Ramos (cell line): Measurements from ENCODE around the gene PPP1R1C.
"Not testable (repeated sequence)": the region's sequence is repeated elsewhere in the genome, so short reads cannot be mapped to it uniquely, and the experiment has no call there.

Experiments
- in situ Hi-C: fragments of 300-500 bp; cut with MboI; formaldehyde crosslinking; loops from one replicate; pipeline ENCODE4 v1.14.3; 2022; ENCODE audit warnings: low sequenced_read_pairs; ENCODE audit not compliant: unreplicated experiment

The PPP1R1C gene

DNA sequence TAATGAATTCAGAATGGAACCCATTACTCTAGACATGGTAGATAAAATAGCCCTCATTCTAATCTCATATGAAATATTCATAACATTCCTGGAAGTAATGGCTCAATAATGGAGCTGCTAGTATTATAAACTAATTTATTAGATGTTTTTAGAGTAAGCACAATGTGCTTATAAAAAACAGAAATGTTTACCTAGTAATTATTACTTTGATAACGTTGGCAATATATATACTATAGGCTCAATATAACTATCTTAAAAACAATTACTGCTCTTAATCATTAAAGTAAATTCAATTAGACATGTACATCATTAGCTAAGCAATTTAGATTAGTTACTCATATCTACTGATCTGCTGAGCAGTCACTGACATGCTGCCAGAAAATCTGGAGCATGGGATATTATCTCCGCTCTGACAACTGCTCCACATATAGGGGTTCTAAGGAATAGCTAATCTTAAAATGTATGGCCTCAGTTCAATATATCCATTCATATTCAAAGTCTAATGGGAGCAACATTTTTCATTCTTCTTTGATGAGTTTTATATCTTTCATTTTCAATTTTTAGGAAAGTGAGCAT is 19.4 kb downstream of the PPP1R1C start:
- in situ Hi-C loops, result no loop called here

DNA sequence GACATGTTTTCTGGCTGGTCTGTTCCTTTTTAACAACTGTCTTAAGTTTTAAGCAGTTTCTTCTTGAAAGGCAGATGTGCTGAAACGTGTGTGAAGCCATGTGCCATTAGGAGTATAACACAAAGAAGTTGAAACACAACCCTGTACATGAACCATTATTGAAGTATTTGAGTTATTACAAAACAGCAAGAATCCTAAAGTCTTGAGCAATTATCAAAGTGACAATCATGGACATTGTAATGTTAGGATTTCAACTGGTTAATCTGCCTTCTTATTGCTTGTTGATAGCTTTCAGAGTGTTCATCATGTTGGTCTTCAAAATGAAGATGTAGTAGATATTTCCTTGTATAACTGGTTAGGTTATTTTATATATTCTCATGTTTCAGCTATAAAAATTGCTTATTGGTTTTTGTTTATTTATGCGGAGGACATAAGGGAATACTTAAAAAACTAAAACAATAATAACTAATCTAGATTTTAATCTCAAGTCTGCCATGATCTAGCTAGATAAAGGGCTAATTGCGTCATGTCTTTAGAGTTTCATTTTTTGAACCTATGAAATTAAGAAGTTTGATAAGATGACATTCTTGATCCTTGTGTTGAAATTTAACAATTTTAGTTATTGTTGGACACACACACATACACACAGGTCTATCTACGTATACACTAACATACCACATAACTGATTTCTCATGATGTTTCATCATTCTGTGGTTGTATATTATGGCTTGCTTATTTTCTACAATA is 21.1 kb downstream of the PPP1R1C start:
- in situ Hi-C loops, result no loop called here

- in situ Hi-C loops, result no loop called here
Observed at GRCh38 chr2:182014284-182014683, 28.6 kb downstream of the PPP1R1C start.

DNA sequence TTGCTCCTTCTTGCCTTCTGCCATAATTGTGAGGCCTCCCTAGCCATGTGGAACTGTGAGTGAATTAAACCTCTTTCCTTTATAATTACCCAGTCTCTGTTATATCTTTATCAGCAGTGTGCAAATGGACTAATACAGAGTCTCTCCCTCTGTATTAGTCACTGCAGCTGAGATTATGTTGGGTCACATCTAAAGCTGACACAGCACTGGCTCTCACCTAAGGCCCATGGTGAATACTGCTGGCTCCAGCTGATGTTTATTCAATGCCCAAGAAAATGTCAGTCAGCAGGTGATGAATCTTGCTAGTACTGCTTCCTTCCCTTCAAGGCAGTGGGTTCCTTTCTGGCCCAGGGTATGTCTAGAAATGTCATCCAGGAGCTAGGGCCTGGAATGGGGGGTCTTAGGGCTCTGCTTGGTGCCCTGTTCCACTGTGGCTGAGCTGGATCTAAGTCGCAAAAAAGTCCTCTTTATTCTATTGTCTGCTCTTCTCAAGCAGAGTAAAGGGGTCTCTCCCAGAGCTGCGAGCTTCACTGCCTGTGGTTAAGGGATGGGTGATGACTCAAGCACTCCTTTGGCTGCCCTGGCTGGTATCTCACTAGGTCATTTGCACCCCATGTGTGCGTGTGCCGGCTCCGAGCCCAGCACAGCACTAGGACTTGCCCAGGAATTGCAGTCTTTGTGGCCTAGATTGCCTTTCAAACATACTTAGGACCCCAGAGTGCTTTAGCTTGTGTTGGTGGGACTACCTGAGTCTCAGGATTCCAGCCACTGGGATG is 29.9 kb downstream of the PPP1R1C start:
- in situ Hi-C loops, result no loop called here

DNA sequence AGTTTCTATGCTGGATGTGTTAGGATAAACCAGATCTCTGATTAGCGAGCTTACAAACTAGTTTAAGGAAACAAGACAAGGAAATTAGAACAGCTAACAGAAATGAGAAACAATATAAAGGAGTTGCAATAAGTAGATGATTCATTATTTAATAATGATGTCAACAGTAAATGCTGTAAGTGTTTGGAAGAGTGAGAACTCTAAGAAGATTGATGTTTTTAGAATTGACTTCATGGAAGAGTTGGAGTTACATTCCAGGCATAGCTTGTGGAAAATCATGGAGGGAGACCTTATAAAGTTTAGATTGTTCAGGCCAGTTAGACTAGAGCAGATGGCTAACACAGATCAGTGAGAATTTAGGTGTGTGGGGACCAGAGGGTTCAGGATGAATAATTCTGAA is 32.6 kb downstream of the PPP1R1C start:
- in situ Hi-C loops, result no loop called here

GRCh38 chr2:182019731-182020130 is 34.1 kb downstream of the PPP1R1C start:
- in situ Hi-C loops, result no loop called here

DNA sequence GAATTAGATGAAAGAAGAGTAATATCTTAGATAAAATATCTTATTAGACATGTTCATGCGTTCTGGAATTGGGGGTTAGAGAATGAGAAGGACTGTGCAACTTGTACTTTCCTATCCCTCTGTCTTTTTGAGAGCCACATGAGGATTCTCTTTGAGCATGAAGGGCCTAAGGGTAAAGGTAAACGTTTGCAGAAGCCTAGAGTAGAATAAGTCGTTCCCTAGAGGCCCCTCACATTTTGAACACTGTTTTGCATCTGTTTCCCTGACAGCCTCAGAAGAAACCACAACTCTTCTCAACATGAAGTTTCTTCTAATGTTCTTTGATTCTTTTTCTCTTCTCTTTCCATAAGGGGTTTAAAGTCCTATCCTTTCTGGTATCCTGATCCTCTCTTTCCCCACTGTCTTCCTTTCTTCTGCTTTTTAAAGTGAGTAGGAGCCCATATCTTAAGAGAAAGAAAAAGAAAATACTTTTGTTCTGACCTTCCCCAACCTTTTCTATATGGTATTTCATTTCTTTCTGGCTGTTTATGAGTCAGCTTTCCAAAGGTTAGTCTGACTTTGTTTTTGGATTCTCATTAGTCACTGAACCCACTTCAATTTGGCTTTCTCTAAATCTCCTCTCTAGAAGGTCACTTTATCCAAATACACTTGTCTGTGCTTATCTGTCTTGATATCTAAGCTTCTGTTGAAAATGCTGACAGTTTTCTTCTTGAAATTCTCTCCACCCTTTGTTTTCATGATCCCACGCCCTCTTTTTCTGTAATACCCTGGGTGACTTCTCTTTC is 34.8 kb downstream of the PPP1R1C start:
- in situ Hi-C loops, result no loop called here

DNA sequence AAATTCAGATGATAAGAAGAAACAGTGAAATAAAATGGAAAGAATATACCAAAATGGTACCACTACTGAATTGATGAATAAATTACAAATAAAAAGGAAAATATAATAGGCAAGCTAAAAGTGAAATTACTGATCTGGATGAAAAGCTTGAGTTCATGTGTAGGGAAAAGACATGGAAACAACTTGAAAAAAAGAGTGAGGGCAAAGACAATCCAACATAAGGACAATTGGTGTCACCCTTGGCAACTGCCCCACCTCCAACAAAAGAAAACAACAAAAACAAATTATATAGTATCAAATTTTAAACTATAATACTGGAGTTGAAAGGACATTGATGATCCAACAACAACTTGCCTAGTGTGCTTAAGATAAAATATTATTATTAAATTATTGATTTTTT is 37.6 kb downstream of the PPP1R1C start:
- in situ Hi-C loops, result no loop called here

DNA sequence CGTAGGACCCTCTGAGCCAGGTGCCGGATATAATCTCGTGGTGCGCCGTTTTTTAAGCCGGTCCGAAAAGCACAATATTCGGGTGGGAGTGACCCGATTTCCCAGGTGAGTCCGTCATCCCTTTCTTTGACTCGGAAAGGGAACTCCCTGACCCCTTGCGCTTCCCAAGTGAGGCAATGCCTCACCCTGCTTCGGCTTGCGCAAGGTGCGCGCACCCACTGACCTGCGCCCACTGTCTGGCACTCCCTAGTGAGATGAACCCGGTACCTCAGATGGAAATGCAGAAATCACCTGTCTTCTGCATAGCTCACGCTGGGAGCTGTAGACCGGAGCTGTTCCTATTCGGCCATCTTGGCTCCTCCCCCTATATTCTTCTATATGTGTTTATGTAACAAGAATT is 45.2 kb downstream of the PPP1R1C start:
- in situ Hi-C loops, result not testable (repeated sequence)

DNA sequence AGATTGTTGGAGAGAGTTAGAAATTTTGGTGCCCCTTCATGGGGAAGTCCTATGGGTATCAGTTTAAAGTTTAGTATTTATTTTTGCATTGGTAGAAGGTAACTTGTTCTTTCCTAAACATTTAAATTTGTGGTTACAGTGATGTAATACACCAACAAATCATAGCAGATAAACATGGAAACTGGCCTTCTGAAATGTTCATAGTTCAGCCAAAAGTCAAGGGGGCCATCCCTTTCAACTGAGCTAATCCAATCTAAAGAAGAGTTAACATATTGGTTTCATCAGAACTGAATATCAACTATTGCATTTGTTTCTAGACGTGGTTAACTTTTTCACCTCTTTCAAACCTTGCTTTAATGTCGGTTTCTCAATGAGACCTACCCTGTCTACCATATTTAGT is 46.3 kb downstream of the PPP1R1C start:
- in situ Hi-C loops, result no loop called here

DNA sequence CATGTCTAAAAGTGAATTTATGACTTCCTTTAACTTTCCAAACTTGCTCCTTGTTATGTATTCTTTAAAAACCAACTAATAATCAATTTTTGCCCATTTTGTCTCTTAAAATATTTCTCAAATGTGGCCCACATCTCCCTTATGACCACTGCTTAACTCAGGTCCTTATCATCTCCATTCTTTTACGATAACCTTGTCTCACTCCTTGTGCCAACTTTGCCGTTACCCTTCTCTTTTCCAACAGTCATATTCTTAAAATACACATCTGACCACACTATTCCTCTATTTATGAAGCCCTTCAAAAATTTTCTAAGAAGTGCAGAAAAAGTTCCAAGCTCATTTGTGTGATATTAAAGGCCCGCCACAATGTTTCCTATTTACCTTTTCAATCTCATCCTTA is 47.8 kb downstream of the PPP1R1C start:
- in situ Hi-C loops, result no loop called here

- in situ Hi-C loops, result no loop called here
Observed at GRCh38 chr2:182038576-182038975, 52.9 kb downstream of the PPP1R1C start.

GRCh38 chr2:182043021-182043420 is 57.4 kb downstream of the PPP1R1C start:
- in situ Hi-C loops, result no loop called here

DNA sequence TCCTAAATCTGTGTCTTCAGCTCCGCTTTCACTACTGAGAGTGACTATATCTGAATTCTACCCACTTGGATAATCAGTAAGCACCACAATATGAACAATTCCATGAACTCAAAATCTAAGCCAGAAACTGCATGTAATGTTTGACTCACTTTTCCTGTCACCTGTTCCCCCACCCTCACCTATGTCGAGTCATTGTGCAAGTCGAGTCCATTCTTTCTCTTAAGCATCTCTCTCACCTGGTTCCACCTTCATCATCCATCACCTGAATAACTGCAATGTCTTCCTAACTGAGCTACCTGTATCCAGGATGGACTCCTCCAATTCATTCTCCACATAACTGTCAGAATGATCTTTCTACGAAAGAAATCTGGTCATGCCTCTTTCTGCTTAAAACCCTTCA is 58.2 kb downstream of the PPP1R1C start:
- in situ Hi-C loops, result no loop called here

- in situ Hi-C loops, result no loop called here
Observed at GRCh38 chr2:182047544-182047943, 61.9 kb downstream of the PPP1R1C start.

GRCh38 chr2:182048088-182048487 is 62.4 kb downstream of the PPP1R1C start:
- in situ Hi-C loops, result no loop called here

DNA sequence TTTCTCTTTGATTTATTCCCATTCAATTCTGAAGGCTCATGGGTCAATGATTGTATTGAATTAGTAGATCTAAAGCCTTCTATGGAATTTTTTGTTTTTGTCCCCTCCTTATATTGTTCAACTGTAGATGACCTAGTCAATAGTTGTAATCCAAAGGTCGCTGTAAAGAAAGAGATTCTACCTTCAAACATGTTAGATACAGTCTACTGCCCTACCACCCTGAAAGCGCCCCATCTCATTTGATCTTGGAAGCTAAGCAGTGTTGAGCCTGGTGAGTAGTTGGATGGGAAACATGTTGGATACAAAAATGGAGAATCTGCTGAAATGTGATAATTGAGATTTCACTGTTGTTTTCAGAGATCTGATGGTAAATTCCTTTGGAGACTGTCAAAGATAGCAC is 63.0 kb downstream of the PPP1R1C start:
- in situ Hi-C loops, result no loop called here

DNA sequence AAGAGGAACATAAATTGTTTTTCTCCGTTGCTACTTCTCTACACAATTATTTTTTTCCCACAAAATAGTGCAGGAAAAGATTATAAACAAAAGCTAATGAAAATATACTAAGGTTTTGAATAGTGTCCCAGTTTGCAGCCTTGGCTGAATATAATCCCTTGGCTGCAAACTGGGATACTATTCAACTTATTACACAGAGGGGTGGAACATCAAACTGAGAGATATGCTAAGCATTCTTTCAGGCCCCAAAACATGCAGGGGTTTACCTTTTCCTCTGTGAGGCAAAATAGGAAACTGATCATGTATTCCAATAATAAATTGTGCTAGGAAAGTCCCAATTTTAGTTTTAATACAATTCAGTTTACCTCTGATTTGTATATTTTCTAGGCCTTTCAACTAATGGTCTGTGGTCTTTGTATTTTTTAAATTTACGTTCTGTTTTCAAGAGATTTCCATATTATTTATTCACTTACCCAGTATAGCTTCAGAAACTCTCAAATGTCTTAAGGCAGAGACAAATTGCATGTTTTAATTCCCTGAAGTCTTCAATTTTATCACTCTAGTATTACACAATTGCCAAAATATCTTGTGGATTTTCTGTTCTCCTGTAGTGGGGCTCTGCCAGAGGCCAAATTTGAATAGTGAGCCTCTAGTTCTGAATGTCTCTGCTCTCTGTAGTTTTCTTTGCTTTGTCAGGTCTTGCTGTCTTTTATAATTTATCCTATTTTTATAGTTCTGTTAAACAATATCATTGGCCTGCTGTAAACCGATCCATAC is 63.9 kb downstream of the PPP1R1C start:
- in situ Hi-C loops, result no loop called here

- in situ Hi-C loops, result no loop called here
Observed at GRCh38 chr2:182050333-182051135, 64.9 kb downstream of the PPP1R1C start.
